Kidney glomerular epithelial cell (primary cell): ENCODE data around the gene FBXO38.
"Not testable (repeated sequence)": the region's sequence is repeated elsewhere in the genome, so short reads cannot be mapped to it uniquely, and the experiment has no call there.

ENCODE experiments used
- DNase-seq: peaks from one replicate; lab custom pipeline; 2025; lab: John Stamatoyannopoulos, UW

Gene FBXO38

GRCh38 chr5:148427370-148428042 is 43.7 kb downstream of the FBXO38 start:
- no peak for DNase-seq

GRCh38 chr5:148428848-148429247 is 45.1 kb downstream of the FBXO38 start:
- DNase-seq, result no peak

- DNase-seq, result no peak
These were observed 50.1 kb downstream of the FBXO38 start for GRCh38 chr5:148433826-148434225.

GRCh38 chr5:148436029-148436428 is 52.3 kb downstream of the FBXO38 start:
- no peak for DNase-seq

GRCh38 chr5:148437249-148437648 is 53.5 kb downstream of the FBXO38 start:
- no peak for DNase-seq

- no peak for DNase-seq
These were observed 55.2 kb downstream of the FBXO38 start for GRCh38 chr5:148438933-148439332.

GRCh38 chr5:148443241-148443640 is 59.5 kb downstream of the FBXO38 start:
- DNase-seq, result no peak

GRCh38 chr5:148443998-148444397 is 60.2 kb downstream of the FBXO38 start:
- DNase-seq, result peak; percentile 61

- no peak for DNase-seq
These were observed 61.8 kb downstream of the FBXO38 start for GRCh38 chr5:148445578-148445977.

GRCh38 chr5:148446611-148447010 is 62.9 kb downstream of the FBXO38 start:
- DNase-seq, result peak; percentile 24

- no peak for DNase-seq
These were observed 68.9 kb downstream of the FBXO38 start for GRCh38 chr5:148452499-148453193.

GRCh38 chr5:148454576-148454975 is 70.8 kb downstream of the FBXO38 start:
- no peak for DNase-seq

GRCh38 chr5:148455185-148455584 is 71.4 kb downstream of the FBXO38 start:
- DNase-seq, result peak; percentile 22

- DNase-seq, result peak; percentile 2
These were observed 73.4 kb downstream of the FBXO38 start for GRCh38 chr5:148457183-148457620.

- no peak for DNase-seq
These were observed 74.5 kb downstream of the FBXO38 start for GRCh38 chr5:148458036-148458888.

GRCh38 chr5:148459669-148460068 is 75.9 kb downstream of the FBXO38 start:
- DNase-seq, result no peak

GRCh38 chr5:148465381-148466235 is 81.8 kb downstream of the FBXO38 start:
- DNase-seq, result no peak

- no peak for DNase-seq
These were observed 82.5 kb downstream of the FBXO38 start for GRCh38 chr5:148466236-148466580.

- DNase-seq, result no peak
These were observed 84.2 kb downstream of the FBXO38 start for GRCh38 chr5:148467958-148468357.

GRCh38 chr5:148468746-148469145 is 85.0 kb downstream of the FBXO38 start:
- DNase-seq, result not testable (repeated sequence)

GRCh38 chr5:148469501-148469935 is 85.8 kb downstream of the FBXO38 start:
- DNase-seq, result no peak

- DNase-seq, result no peak
These were observed 87.6 kb downstream of the FBXO38 start for GRCh38 chr5:148471379-148471778.
